Right lobe of liver (tissue), 6 donors: Measurements from ENCODE around the gene ZNF576. TPM values are rescaled to one million over a fixed set of nuclear protein-coding genes. Genes with fewer than 3 reads are reported as not detected.
"Not testable (repeated sequence)": the region's sequence is repeated elsewhere in the genome, so short reads cannot be mapped to it uniquely, and the experiment has no call there.

Source experiments
- ATAC-seq, 4 donors: fragments of 200-7000 bp; cut with Tn5 transposase; one replicate each; pipeline ENCODE4 v1.9.1; 2020; ENCODE audit warnings: mild to moderate bottlenecking in 4 of 4, moderate library complexity in 4 of 4
- DNase-seq, 3 donors: peaks; one replicate each; pipeline ENCODE4 v3.0.0-alpha.2; 2020
- H3K27ac ChIP-seq, 3 donors: fragments of 200-600 bp; one replicate each; pipeline ENCODE4 v1.8.0; 2022
- H3K27me3 ChIP-seq, 2 donors: fragments of 200-600 bp; one replicate each; pipeline ENCODE4 v1.8.0; 2022
- H3K36me3 ChIP-seq, 4 donors: fragments of 200-600 bp; sonication (generic) in 1 of 4; one replicate each; pipeline versions ENCODE4 v1.5.1 to v1.8.0; 2017 to 2022; ENCODE audit warnings: control low read depth in 1 of 4
- H3K4me1 ChIP-seq, 4 donors: fragments of 200-600 bp; sonication (generic) in 1 of 4; one replicate each; pipeline versions ENCODE4 v1.5.1 to v1.8.0; 2017 to 2022; ENCODE audit warnings: control low read depth in 1 of 4
- H3K4me3 ChIP-seq, 3 donors: fragments of 200-600 bp; one replicate each; pipeline ENCODE4 v1.8.0; 2022
- H3K9me3 ChIP-seq, 4 donors: fragments of 200-600 bp; sonication (generic) in 1 of 4; one replicate each; pipeline versions ENCODE4 v1.5.1 to v1.8.0; 2017 to 2022; ENCODE audit warnings: control low read depth in 1 of 4
- CTCF ChIP-seq, 4 donors: fragments of 200-600 bp in 3 of 4; fragments of 450-650 bp in 1 of 4; IDR thresholded peaks; one replicate each; pipeline versions ENCODE4 v1.5.1 to v1.8.0; 2016 to 2022; ENCODE audit warnings: antibody characterized with exemption in 4 of 4, mild to moderate bottlenecking in 2 of 4
- POLR2A ChIP-seq: fragments of 450-650 bp; IDR thresholded peaks from one replicate; pipeline ENCODE4 v1.6.1; 2017; ENCODE audit warnings: antibody characterized with exemption, mild to moderate bottlenecking
- WGBS: methylation state at CpG from one replicate; pipeline ENCODE4 v1.1.6; 2018; ENCODE audit warnings: low coverage, low lambda C conversion rate; ENCODE audit not compliant: insufficient coverage; ENCODE audit errors: missing lambda C conversion rate; 5-methylcytosine and 5-hydroxymethylcytosine counted together
- intact Hi-C, 2 donors: fragments of 100-400 bp; cut with DNase I; formaldehyde crosslinking; loops; one replicate each; pipeline versions ENCODE4 v1.11.2 to v1.14.1; 2022
- total RNA-seq, 6 experiments: library from RNA; depleted of rRNA in 2 of 6; stranded (reverse); fragments of >200 nt in 2 of 6; fragmentation: NEBNext Ultra II Directional in 3 of 6; extraction: Animal tissue kit (Norgen Biotek cat#: 25700) in 3 of 6; gene quantifications; one replicate each; pipeline versions ENCODE4 v1.1.0 to v1.2.4, GENCODE V29; 2016 to 2023
- donor health status: DM: no; HTN: yes; CAD: no.
- donor health status: DM: no; HTN: no; CAD: no.
- donor health status: DM: no; HTN: no; CAD: no.
- donor health status: DM: no; HTN: yes; CAD: no.
- donor health status: DM: no; HTN: yes; CAD: no.

The ZNF576 gene
- total RNA-seq, 6 experiments from 2014 or later: 7.7 to 15.8 (median 10.3) TPM

GRCh38 chr19:43649514-43649913, 53.1 kb downstream of the ZNF576 start:
- ATAC-seq (no peak), DNase-seq (no peak)
- Histone ChIP-seq H3K36me3 (no peaks in the 10 kb centered on the region), H3K9me3 (no peaks in the 10 kb centered on the region), H3K27me3 (no peaks in the 10 kb centered on the region), H3K4me3 (no peak overlapping the region), H3K4me1 (peaks cover 0 to 6% (median 0%) of the 10 kb centered on the region in 4 donors), H3K27ac (no peak overlapping the region)
- WGBS: 83% methylated on average over 2 of the region's 2 CpGs
- intact Hi-C loops: loop anchor here in 1 of 2 donors (10.0 kb wide), 1 partner anchor 205 kb away; no protein-coding TSS in a partner anchor
- no peak for TF ChIP-seq CTCF (IDR thresholded peaks at IDR 0.05)
- no peak for TF ChIP-seq POLR2A

GRCh38 chr19:43650276-43650675, 53.9 kb downstream of the ZNF576 start:
- 85% methylated on average over 4 of the region's 7 CpGs for WGBS
- H3K4me3 ChIP-seq, H3K4me1 ChIP-seq, DNase-seq, ATAC-seq, H3K27ac ChIP-seq, H3K27me3 ChIP-seq, H3K9me3 ChIP-seq, H3K36me3 ChIP-seq: not testable (repeated sequence)
- intact Hi-C loops: loop anchor here in 1 of 2 donors (10.0 kb wide), 1 partner anchor 95 kb away; no protein-coding TSS in a partner anchor

Other genes with a start within 250 kb of the ZNF576 start
- 1 to 10 TPM in 3 of 6 experiments, under 1 TPM in 2, not detected in 1; 0.51 to 5.3 (median 1.3) TPM for gene CD177, start 242.9 kb upstream of the ZNF576 start, total RNA-seq
- gene TEX101, start 181.7 kb upstream of the ZNF576 start, total RNA-seq: not detected
- under 1 TPM in 4 of 6 experiments, not detected in 2; 0.20 to 0.28 (median 0.25) TPM for gene LYPD3, start 131.0 kb upstream of the ZNF576 start, total RNA-seq
- gene PHLDB3, start 91.8 kb upstream of the ZNF576 start, total RNA-seq: 10 to 100 TPM in 5 of 6 experiments, 1 to 10 TPM in 1; 9.6 to 15.0 (median 11.1) TPM
- 10 to 100 TPM; 26.4 to 60.8 (median 46.3) TPM for gene ETHE1, start 69.4 kb upstream of the ZNF576 start, total RNA-seq
- under 1 TPM in 5 of 6 experiments, not detected in 1; 0.89 to 0.99 (median 0.95) TPM for gene ZNF575, start 63.4 kb upstream of the ZNF576 start, total RNA-seq
- gene XRCC1, start 21.1 kb upstream of the ZNF576 start, total RNA-seq: 1 to 10 TPM; 5.5 to 8.4 (median 7.5) TPM
- 1 to 10 TPM in 1 of 6 experiments, under 1 TPM in 4, not detected in 1; 0.58 to 1.5 (median 0.81) TPM for gene PINLYP, start 20.8 kb upstream of the ZNF576 start, total RNA-seq
- 10 to 100 TPM in 4 of 6 experiments, 1 to 10 TPM in 2; 9.1 to 18.6 (median 11.0) TPM for gene IRGQ, start 461 bp upstream of the ZNF576 start, total RNA-seq
- gene SRRM5, start 15.5 kb downstream of the ZNF576 start, total RNA-seq: under 1 TPM in 5 of 6 experiments, not detected in 1; 0.09 to 0.37 (median 0.18) TPM
- 10 to 100 TPM; 10.9 to 16.7 (median 13.3) TPM for gene ZNF428, start 23.0 kb downstream of the ZNF576 start, total RNA-seq
- gene CADM4, start 43.3 kb downstream of the ZNF576 start, total RNA-seq: 1 to 10 TPM; 2.2 to 4.7 (median 3.7) TPM
- gene PLAUR, start 73.6 kb downstream of the ZNF576 start, total RNA-seq: 10 to 100 TPM in 1 of 6 experiments, 1 to 10 TPM in 4, under 1 TPM in 1; 0.90 to 13.3 (median 2.3) TPM
- not detected for gene IRGC, start 119.5 kb downstream of the ZNF576 start, total RNA-seq
- 10 to 100 TPM in 2 of 6 experiments, 1 to 10 TPM in 4; 6.5 to 13.5 (median 9.8) TPM for gene SMG9, start 158.4 kb downstream of the ZNF576 start, total RNA-seq
- 1 to 10 TPM in 1 of 6 experiments, under 1 TPM in 4, not detected in 1; 0.18 to 1.4 (median 0.27) TPM for gene KCNN4, start 184.4 kb downstream of the ZNF576 start, total RNA-seq
- under 1 TPM in 2 of 6 experiments, not detected in 4; 0.80 to 0.87 TPM for gene LYPD5, start 205.9 kb downstream of the ZNF576 start, total RNA-seq
- 1 to 10 TPM; 1.7 to 4.0 (median 2.2) TPM for gene ZNF283, start 230.7 kb downstream of the ZNF576 start, total RNA-seq